Nephron (organoid): ENCODE data around the gene MAD1L1.

Source experiments
- H3K27ac Mint-ChIP-seq, 3 experiments: 2 replicates each; pipeline ENCODE4 v1.8.0; 2020; ENCODE audit warnings: mixed read lengths in 3 of 3, mild to moderate bottlenecking in 2 of 3, moderate library complexity in 1 of 3
- H3K27me3 Mint-ChIP-seq: 2 replicates; pipeline ENCODE4 v1.8.0; 2021; ENCODE audit warnings: low read depth, mild to moderate bottlenecking, moderate library complexity, mixed read lengths
- H3K36me3 Mint-ChIP-seq: 2 replicates; pipeline ENCODE4 v1.8.0; 2020; ENCODE audit warnings: low read depth, mixed read lengths
- H3K4me1 Mint-ChIP-seq: 2 replicates; pipeline ENCODE4 v1.8.0; 2020; ENCODE audit warnings: mixed read lengths
- H3K4me3 Mint-ChIP-seq, 3 experiments: 2 replicates each; pipeline ENCODE4 v1.8.0; 2020; ENCODE audit warnings: mild to moderate bottlenecking in 3 of 3, mixed read lengths in 3 of 3, moderate library complexity in 2 of 3
- H3K9me3 Mint-ChIP-seq: 2 replicates; pipeline ENCODE4 v1.8.0; 2020; ENCODE audit warnings: mixed read lengths
- CTCF ChIP-seq, 3 experiments: fragments of 200-600 bp; sonication (generic); IDR thresholded peaks; one replicate each; pipeline ENCODE4 v1.5.0; 2021; ENCODE audit warnings: antibody characterized with exemption in 3 of 3; ENCODE audit not compliant: unreplicated experiment in 3 of 3

MAD1L1 gene

GRCh38 chr7:1855725-1856160 is 377.0 kb downstream of the MAD1L1 start:
- H3K4me3 Mint-ChIP-seq: no peak overlapping the region
- H3K36me3 Mint-ChIP-seq: no peaks in the 10 kb centered on the region
- TF ChIP-seq CTCF (IDR thresholded peaks at IDR 0.05; ENCODE audit: unreplicated experiment in 3 of 3): no peak
- H3K27me3 Mint-ChIP-seq: peaks cover 11% of the 10 kb centered on the region
- H3K9me3 Mint-ChIP-seq: no peaks in the 10 kb centered on the region
- no peak overlapping the region for H3K27ac Mint-ChIP-seq
- H3K4me1 Mint-ChIP-seq: peaks cover 15% of the 10 kb centered on the region

- H3K4me1 Mint-ChIP-seq: peaks cover 15% of the 10 kb centered on the region
- H3K4me3 Mint-ChIP-seq: no peak overlapping the region
- H3K27ac Mint-ChIP-seq: no peak overlapping the region
- no peaks in the 10 kb centered on the region for H3K36me3 Mint-ChIP-seq
- TF ChIP-seq CTCF (IDR thresholded peaks at IDR 0.05; ENCODE audit: unreplicated experiment in 3 of 3): no peak
- H3K27me3 Mint-ChIP-seq: peaks cover 11% of the 10 kb centered on the region
- H3K9me3 Mint-ChIP-seq: no peaks in the 10 kb centered on the region
Observed at GRCh38 chr7:1854866-1855724, 377.6 kb downstream of the MAD1L1 start.

- Mint-ChIP-seq H3K27ac (peak overlapping the region in 1 of 3 experiments; percentile 51), H3K4me1 (peaks cover 15% of the 10 kb centered on the region), H3K4me3 (peak overlapping the region in 1 of 3 experiments; percentile 41), H3K27me3 (peaks cover 11% of the 10 kb centered on the region), H3K9me3 (no peaks in the 10 kb centered on the region), H3K36me3 (no peaks in the 10 kb centered on the region)
- no peak for TF ChIP-seq CTCF (IDR thresholded peaks at IDR 0.05; ENCODE audit: unreplicated experiment in 3 of 3)
Observed at GRCh38 chr7:1853986-1854865, 378.5 kb downstream of the MAD1L1 start.

GRCh38 chr7:1853431-1853985 is 379.2 kb downstream of the MAD1L1 start:
- Mint-ChIP-seq H3K9me3 (no peaks in the 10 kb centered on the region), H3K27ac (peak overlapping the region in 1 of 3 experiments; percentile 51), H3K4me1 (peaks cover 15% of the 10 kb centered on the region), H3K27me3 (peaks cover 16% of the 10 kb centered on the region), H3K36me3 (no peaks in the 10 kb centered on the region), H3K4me3 (peak overlapping the region in 2 of 3 experiments; percentile 23 to 41)
- TF ChIP-seq CTCF (IDR thresholded peaks at IDR 0.05; ENCODE audit: unreplicated experiment in 3 of 3): no peak

GRCh38 chr7:1852517-1853430 is 380.0 kb downstream of the MAD1L1 start:
- peaks cover 16% of the 10 kb centered on the region for H3K27me3 Mint-ChIP-seq
- H3K36me3 Mint-ChIP-seq: no peaks in the 10 kb centered on the region
- no peak overlapping the region for H3K27ac Mint-ChIP-seq
- TF ChIP-seq CTCF (IDR thresholded peaks at IDR 0.05; ENCODE audit: unreplicated experiment in 3 of 3): no peak
- H3K4me3 Mint-ChIP-seq: no peak overlapping the region
- H3K9me3 Mint-ChIP-seq: no peaks in the 10 kb centered on the region
- peaks cover 15% of the 10 kb centered on the region for H3K4me1 Mint-ChIP-seq
